IMR-90 (cell line): ENCODE results near the gene SNAPC4. TPM values are rescaled to one million over a fixed set of nuclear protein-coding genes. Genes with fewer than 3 reads are reported as not detected.

Experiments used
- ATAC-seq: fragments of 200-7000 bp; cut with Tn5 transposase; 2 replicates; pipeline ENCODE4 v1.9.1; 2020; ENCODE audit warnings: low read depth, mild to moderate bottlenecking, moderate library complexity
- BruUV-seq: library from RNA; stranded (reverse); fragments of 400-500 nt; replicated peaks from 2 replicates; lab custom pipeline; 2021; lab: Mats Ljungman, UMichigan
- CTCF ChIA-PET: fragments of 300-600 bp; formaldehyde crosslinking; extraction: SDS; loops from one replicate; lab custom pipeline; 2021; ENCODE audit warnings: antibody characterized with exemption; lab: Yijun Ruan, JAX
- POLR2A ChIA-PET: fragments of 300-600 bp; sonication (Branson Sonifier 250); formaldehyde crosslinking; loops from one replicate; lab custom pipeline; 2022; ENCODE audit warnings: antibody characterized with exemption; ENCODE audit not compliant: unreplicated experiment; lab: Charles Lee
- DNase-seq: peaks from one replicate; pipeline ENCODE4 v3.0.0; 2013
- H2AFZ ChIP-seq: replicated peaks from 2 replicates; pipeline ENCODE3; 2013; ENCODE audit warnings: low read length, mild to moderate bottlenecking; ENCODE audit not compliant: poor library complexity
- H2AK5ac ChIP-seq: 2 replicates; pipeline ENCODE4 v1.6.1; 2013; ENCODE audit warnings: low read depth, low read length, inconsistent platforms
- H2AK9ac ChIP-seq: replicated peaks from 2 replicates; pipeline ENCODE3; 2013; ENCODE audit warnings: mild to moderate bottlenecking, low read depth, low read length, moderate library complexity; ENCODE audit not compliant: poor library complexity
- H2BK120ac ChIP-seq: 2 replicates; pipeline ENCODE4 v1.6.1; 2013; ENCODE audit warnings: low read depth, low read length, inconsistent platforms
- H2BK15ac ChIP-seq: 3 replicates; pipeline ENCODE4 v1.6.1; 2013; ENCODE audit warnings: low read depth, low read length, inconsistent platforms
- H2BK20ac ChIP-seq: 2 replicates; pipeline ENCODE4 v1.6.1; 2013; ENCODE audit warnings: low read depth, mild to moderate bottlenecking, inconsistent platforms, low read length, moderate library complexity
- H2BK5ac ChIP-seq: 2 replicates; pipeline ENCODE4 v1.6.1; 2013; ENCODE audit warnings: mild to moderate bottlenecking, low read depth, low read length, inconsistent platforms; ENCODE audit not compliant: poor library complexity, severe bottlenecking
- H3K14ac ChIP-seq: replicated peaks from 2 replicates; pipeline ENCODE4 v1.6.1; 2013; ENCODE audit warnings: low read depth, low read length, inconsistent platforms
- H3K18ac ChIP-seq: 2 replicates; pipeline ENCODE4 v1.6.1; 2013; ENCODE audit warnings: low read depth, low read length, control low read depth
- H3K23ac ChIP-seq: 2 replicates; pipeline ENCODE4 v1.6.1; 2013; ENCODE audit warnings: low read depth, low read length, inconsistent platforms
- H3K27ac ChIP-seq: 2 replicates; pipeline ENCODE4 v1.5.1; 2013; ENCODE audit warnings: mild to moderate bottlenecking, control low read depth, low read length; ENCODE audit not compliant: insufficient read depth
- H3K27me3 ChIP-seq: 2 replicates; pipeline ENCODE4 v1.6.1; 2013; ENCODE audit warnings: low read length; ENCODE audit not compliant: control insufficient read depth, insufficient read depth
- H3K36me3 ChIP-seq: 2 replicates; pipeline ENCODE4 v1.6.1; 2013; ENCODE audit warnings: low read length, mixed read lengths; ENCODE audit not compliant: control insufficient read depth, insufficient read depth
- H3K4ac ChIP-seq: 2 replicates; pipeline ENCODE4 v1.6.1; 2013; ENCODE audit warnings: low read depth, low read length, inconsistent platforms
- H3K4me1 ChIP-seq: 2 replicates; pipeline ENCODE4 v1.6.1; 2013; ENCODE audit warnings: low read length, mixed read lengths; ENCODE audit not compliant: control insufficient read depth, insufficient read depth
- H3K4me2 ChIP-seq: 2 replicates; pipeline ENCODE4 v1.6.1; 2013; ENCODE audit warnings: low read depth, mild to moderate bottlenecking, control low read depth, low read length, moderate library complexity
- H3K4me3 ChIP-seq: 2 replicates; pipeline ENCODE4 v1.5.1; 2013; ENCODE audit warnings: low read depth, mild to moderate bottlenecking, control low read depth, low read length, moderate library complexity; ENCODE audit not compliant: insufficient read depth
- H3K56ac ChIP-seq: 2 replicates; pipeline ENCODE4 v1.6.1; 2013; ENCODE audit warnings: low read length, inconsistent platforms; ENCODE audit not compliant: insufficient read depth; ENCODE audit errors: extremely low read depth
- H3K79me1 ChIP-seq, 2 experiments: 2 replicates each; pipeline ENCODE4 v1.6.1; 2013; ENCODE audit warnings: low read length in 2 of 2, inconsistent platforms in 1 of 2, low read depth in 1 of 2
- H3K9ac ChIP-seq: 2 replicates; pipeline ENCODE4 v1.6.1; 2013; ENCODE audit warnings: low read depth, low read length, control low read depth
- H3K9me1 ChIP-seq: 2 replicates; pipeline ENCODE4 v1.6.1; 2013; ENCODE audit warnings: low read length, inconsistent platforms; ENCODE audit not compliant: insufficient read depth
- H3K9me3 ChIP-seq: 2 replicates; pipeline ENCODE4 v1.6.1; 2013; ENCODE audit warnings: low read length; ENCODE audit not compliant: control insufficient read depth, insufficient read depth
- H4K20me1 ChIP-seq: 2 replicates; pipeline ENCODE4 v1.6.1; 2013; ENCODE audit warnings: low read length, inconsistent platforms; ENCODE audit not compliant: insufficient read depth
- H4K5ac ChIP-seq: 2 replicates; pipeline ENCODE4 v1.6.1; 2013; ENCODE audit warnings: mild to moderate bottlenecking, low read depth, low read length, control low read depth
- H4K8ac ChIP-seq, 2 experiments: 2 replicates each; pipeline ENCODE4 v1.6.1; 2013; ENCODE audit warnings: low read depth in 2 of 2, low read length in 2 of 2, control low read depth in 1 of 2, inconsistent platforms in 1 of 2
- H4K91ac ChIP-seq: 2 replicates; pipeline ENCODE4 v1.6.1; 2013; ENCODE audit warnings: low read depth, low read length, inconsistent platforms; ENCODE audit not compliant: insufficient read depth
- BHLHE40 ChIP-seq: fragments of 150-350 bp; IDR thresholded peaks from 2 replicates; pipeline ENCODE4 v1.6.1; 2016; ENCODE audit warnings: mild to moderate bottlenecking, low read depth, low read length
- CEBPB ChIP-seq: IDR thresholded peaks from 2 replicates; pipeline ENCODE4 v1.6.1; 2012; ENCODE audit warnings: low read depth, low read length, improper control_type of control experiment
- CHD1 ChIP-seq: IDR thresholded peaks from 2 replicates; pipeline ENCODE4 v1.6.1; 2012; ENCODE audit warnings: low read depth, low read length, improper control_type of control experiment
- FOS ChIP-seq: fragments of 150-350 bp; IDR thresholded peaks from 2 replicates; pipeline ENCODE4 v1.6.1; 2016; ENCODE audit warnings: low read depth, low read length
- MAZ ChIP-seq: IDR thresholded peaks from 2 replicates; pipeline ENCODE4 v1.6.1; 2012; ENCODE audit warnings: low read depth, mild to moderate bottlenecking, low read length, improper control_type of control experiment, moderate library complexity, borderline replicate concordance
- MXI1 ChIP-seq: IDR thresholded peaks from 2 replicates; pipeline ENCODE4 v1.6.1; 2012; ENCODE audit warnings: low read depth, mild to moderate bottlenecking, low read length, moderate library complexity, borderline replicate concordance
- NFE2L2 ChIP-seq: fragments of 150-350 bp; IDR thresholded peaks from 2 replicates; pipeline ENCODE4 v1.6.1; 2016; ENCODE audit warnings: low read depth, mild to moderate bottlenecking, low read length
- POLR2A ChIP-seq: IDR thresholded peaks from 2 replicates; pipeline ENCODE4 v1.6.1; 2012; ENCODE audit warnings: mild to moderate bottlenecking, low read depth, low read length
- RAD21 ChIP-seq: IDR thresholded peaks from 2 replicates; pipeline ENCODE4 v1.6.1; 2012; ENCODE audit warnings: low read length, improper control_type of control experiment
- RFX5 ChIP-seq: IDR thresholded peaks from 2 replicates; pipeline ENCODE4 v1.8.0; 2012; ENCODE audit warnings: low read depth, mild to moderate bottlenecking, low read length, moderate library complexity
- WGBS, 2 experiments: methylation state at CpG; one replicate each; pipeline versions ENCODE4 v1.1.5 to v1.1.7; 2013; ENCODE audit warnings: missing lambda C conversion rate in 2 of 2; ENCODE audit not compliant: insufficient read length in 1 of 2; ENCODE audit errors: extremely low coverage in 2 of 2; 5-methylcytosine and 5-hydroxymethylcytosine counted together
- dilution Hi-C: fragments of 300-500 bp; cut with HindIII; formaldehyde crosslinking; loops from one replicate; pipeline ENCODE4 v1.14.3; 2018; ENCODE audit warnings: low sequenced_read_pairs; ENCODE audit not compliant: unreplicated experiment
- in situ Hi-C: fragments of 300-500 bp; cut with MboI; formaldehyde crosslinking; loops from 3 replicates; pipeline ENCODE4 v1.14.3; 2019; ENCODE audit warnings: low sequenced_read_pairs, inconsistent platforms, mixed read lengths
- intact Hi-C: fragments of 100-400 bp; cut with micrococcal nuclease; formaldehyde crosslinking; loops from 2 replicates; pipeline ENCODE4 v1.10.0; 2022
- polyA plus RNA-seq, 3 experiments: library from polyadenylated mRNA; depleted of rRNA; stranded (reverse); fragments of >200 nt; gene quantifications; 2 replicates each; pipeline ENCODE4 v1.2.3, GENCODE V29; 2012; ENCODE audit warnings: low replicate concordance in 1 of 3
- total RNA-seq: library from RNA; depleted of rRNA; stranded (reverse); fragments of >200 nt; gene quantifications from 2 replicates; pipeline ENCODE4 v1.2.3, GENCODE V29; 2012
- TF ChIP-seq, protein P1 (sequence below): fragments of 150-350 bp; IDR thresholded peaks from 2 replicates; pipeline ENCODE4 v1.6.1; 2017; ENCODE audit warnings: mild to moderate bottlenecking, antibody characterized with exemption, low read length, low read depth
- TF ChIP-seq, protein P2 (sequence below): fragments of 150-350 bp; IDR thresholded peaks from 2 replicates; pipeline ENCODE4 v1.6.1; 2016; ENCODE audit warnings: low read depth, mild to moderate bottlenecking, low read length, moderate library complexity, borderline replicate concordance
- TF ChIP-seq, protein P3 (sequence below): conservative IDR thresholded peaks from 2 replicates; pipeline ENCODE4 v1.5.1; 2012; ENCODE audit warnings: mild to moderate bottlenecking, low read depth, low read length, improper control_type of control experiment

Gene SNAPC4
- total and polyA plus RNA-seq, 2 of the 4 experiments (the other 2 are of a cell fraction), result 2.5 to 6.5 TPM

DNA sequence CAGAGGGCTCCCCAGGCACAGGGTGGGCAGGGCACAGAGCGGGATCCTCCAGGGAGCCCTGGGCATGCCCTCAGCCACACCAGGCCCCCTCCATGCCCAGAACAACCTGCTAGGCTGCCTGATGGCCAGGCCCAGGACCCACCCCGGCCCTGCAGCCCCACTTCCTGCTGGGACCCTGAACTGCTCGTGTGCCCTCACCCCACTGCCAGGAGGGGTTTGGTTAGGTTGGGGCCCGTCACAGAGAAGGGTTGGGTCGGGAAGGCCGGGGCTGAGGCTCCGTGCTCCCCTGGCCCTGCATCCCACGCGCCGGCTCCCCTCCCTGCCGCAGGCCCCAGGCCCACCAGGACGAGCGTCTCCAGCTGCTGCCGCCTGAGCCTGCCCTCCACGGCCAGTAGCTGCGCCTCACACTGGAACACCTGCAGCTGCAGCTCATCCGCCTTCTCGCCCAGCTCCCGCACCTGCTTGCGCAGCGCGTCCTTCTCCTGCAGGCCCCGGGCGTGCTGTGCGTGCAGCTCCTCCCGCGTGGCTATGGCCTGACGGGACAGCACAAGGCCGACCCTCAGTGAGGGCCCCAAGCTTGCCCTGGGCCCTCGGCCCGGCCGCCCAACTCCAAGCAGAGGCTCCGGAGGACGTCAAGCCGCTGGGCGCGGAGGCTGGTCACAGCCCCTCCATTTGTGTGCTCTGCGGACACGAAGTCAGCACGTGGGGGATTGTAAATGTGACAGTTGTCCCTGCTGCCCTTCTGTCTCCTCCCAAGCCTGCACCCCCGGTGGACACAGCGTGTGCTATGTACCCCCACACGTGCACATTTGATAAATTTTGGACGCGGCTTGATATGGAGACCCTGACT, 32.4 kb downstream of the SNAPC4 start (continued):
- no peak for TF ChIP-seq FOS

DNA sequence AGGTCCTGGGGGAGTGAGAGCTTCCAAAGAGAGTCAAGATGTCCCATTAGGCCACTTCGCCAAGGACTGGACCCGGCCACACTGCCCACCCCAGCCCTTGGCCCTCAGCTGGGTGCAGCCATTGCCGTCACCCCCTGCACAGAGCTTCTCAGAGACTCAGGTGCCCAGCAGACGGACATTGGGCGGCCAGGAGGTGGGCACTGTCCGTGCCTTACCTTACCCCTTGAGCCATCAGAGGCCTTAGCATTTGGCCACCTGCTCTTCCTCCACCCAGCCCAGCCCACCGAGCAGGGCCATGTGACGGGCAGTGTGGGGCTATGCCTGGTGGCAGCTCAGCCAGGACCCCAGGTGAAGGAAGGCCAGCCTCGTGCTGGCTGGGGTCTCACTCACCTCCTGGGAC, 33.1 kb downstream of the SNAPC4 start:
- no peak overlapping the region for H2AK5ac ChIP-seq
- DNase-seq (no peak), ATAC-seq (no peak)
- no peak overlapping the region for H3K4me3 ChIP-seq
- H3K56ac ChIP-seq, result no peak overlapping the region
- H3K9me1 ChIP-seq, result peaks cover 7% of the 10 kb centered on the region
- no peak overlapping the region for H2BK5ac ChIP-seq
- no peak overlapping the region for H4K91ac ChIP-seq
- no peaks in the 10 kb centered on the region for H3K36me3 ChIP-seq
- no peak overlapping the region for H3K23ac ChIP-seq
- no peak overlapping the region for H2AFZ ChIP-seq
- no peaks in the 10 kb centered on the region for H4K20me1 ChIP-seq
- no peak overlapping the region for H3K27ac ChIP-seq
- no peak overlapping the region for H2BK15ac ChIP-seq
- H3K4me1 ChIP-seq, result peaks cover 16% of the 10 kb centered on the region
- no peaks in the 10 kb centered on the region for H3K9me3 ChIP-seq
- no peak overlapping the region for H3K4me2 ChIP-seq
- no peak overlapping the region for H3K18ac ChIP-seq
- in situ Hi-C loops (no loop called here), intact Hi-C loops (no loop called here), dilution Hi-C loops (no loop called here)
- WGBS, 2 experiments, result 90% methylated on average over 2 of the region's 9 CpGs; no CpG with 5 or more reads in 1 of the 2 experiments
- no peak overlapping the region for H3K9ac ChIP-seq
- H3K4ac ChIP-seq, result no peak overlapping the region
- H2BK20ac ChIP-seq, result no peak overlapping the region
- H4K5ac ChIP-seq, result no peak overlapping the region
- H3K27me3 ChIP-seq, result no peaks in the 10 kb centered on the region
- no TSS peak for BruUV-seq
- ChIA-PET POLR2A (no interaction called here), CTCF (no interaction called here)
- H2AK9ac ChIP-seq, result no peak overlapping the region
- H4K8ac ChIP-seq, result no peak overlapping the region
- peaks cover 3 to 18% of the 10 kb centered on the region in 2 experiments; a peak in 3 of 4 replicates for H3K79me1 ChIP-seq
- H3K14ac ChIP-seq, result no peak overlapping the region
- H2BK120ac ChIP-seq, result no peak overlapping the region
- TF ChIP-seq CEBPB, result no peak
- TF ChIP-seq, protein P1, sequence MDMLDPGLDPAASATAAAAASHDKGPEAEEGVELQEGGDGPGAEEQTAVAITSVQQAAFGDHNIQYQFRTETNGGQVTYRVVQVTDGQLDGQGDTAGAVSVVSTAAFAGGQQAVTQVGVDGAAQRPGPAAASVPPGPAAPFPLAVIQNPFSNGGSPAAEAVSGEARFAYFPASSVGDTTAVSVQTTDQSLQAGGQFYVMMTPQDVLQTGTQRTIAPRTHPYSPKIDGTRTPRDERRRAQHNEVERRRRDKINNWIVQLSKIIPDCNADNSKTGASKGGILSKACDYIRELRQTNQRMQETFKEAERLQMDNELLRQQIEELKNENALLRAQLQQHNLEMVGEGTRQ, result no peak
- TF ChIP-seq, protein P2, sequence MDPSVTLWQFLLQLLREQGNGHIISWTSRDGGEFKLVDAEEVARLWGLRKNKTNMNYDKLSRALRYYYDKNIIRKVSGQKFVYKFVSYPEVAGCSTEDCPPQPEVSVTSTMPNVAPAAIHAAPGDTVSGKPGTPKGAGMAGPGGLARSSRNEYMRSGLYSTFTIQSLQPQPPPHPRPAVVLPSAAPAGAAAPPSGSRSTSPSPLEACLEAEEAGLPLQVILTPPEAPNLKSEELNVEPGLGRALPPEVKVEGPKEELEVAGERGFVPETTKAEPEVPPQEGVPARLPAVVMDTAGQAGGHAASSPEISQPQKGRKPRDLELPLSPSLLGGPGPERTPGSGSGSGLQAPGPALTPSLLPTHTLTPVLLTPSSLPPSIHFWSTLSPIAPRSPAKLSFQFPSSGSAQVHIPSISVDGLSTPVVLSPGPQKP, result no peak
- TF ChIP-seq FOS, result no peak
- TF ChIP-seq MXI1, result no peak
- TF ChIP-seq MAZ, result no peak
- no peak for TF ChIP-seq CHD1
- TF ChIP-seq NFE2L2, result no peak
- TF ChIP-seq BHLHE40, result no peak
- TF ChIP-seq POLR2A, result no peak
- TF ChIP-seq RAD21, result no peak
- no peak for TF ChIP-seq RFX5
- TF ChIP-seq, protein P3, sequence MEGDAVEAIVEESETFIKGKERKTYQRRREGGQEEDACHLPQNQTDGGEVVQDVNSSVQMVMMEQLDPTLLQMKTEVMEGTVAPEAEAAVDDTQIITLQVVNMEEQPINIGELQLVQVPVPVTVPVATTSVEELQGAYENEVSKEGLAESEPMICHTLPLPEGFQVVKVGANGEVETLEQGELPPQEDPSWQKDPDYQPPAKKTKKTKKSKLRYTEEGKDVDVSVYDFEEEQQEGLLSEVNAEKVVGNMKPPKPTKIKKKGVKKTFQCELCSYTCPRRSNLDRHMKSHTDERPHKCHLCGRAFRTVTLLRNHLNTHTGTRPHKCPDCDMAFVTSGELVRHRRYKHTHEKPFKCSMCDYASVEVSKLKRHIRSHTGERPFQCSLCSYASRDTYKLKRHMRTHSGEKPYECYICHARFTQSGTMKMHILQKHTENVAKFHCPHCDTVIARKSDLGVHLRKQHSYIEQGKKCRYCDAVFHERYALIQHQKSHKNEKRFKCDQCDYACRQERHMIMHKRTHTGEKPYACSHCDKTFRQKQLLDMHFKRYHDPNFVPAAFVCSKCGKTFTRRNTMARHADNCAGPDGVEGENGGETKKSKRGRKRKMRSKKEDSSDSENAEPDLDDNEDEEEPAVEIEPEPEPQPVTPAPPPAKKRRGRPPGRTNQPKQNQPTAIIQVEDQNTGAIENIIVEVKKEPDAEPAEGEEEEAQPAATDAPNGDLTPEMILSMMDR, result no peak
